CD1c-positive myeloid dendritic cell (primary cell): ENCODE results near the gene ZNRF1.
"Not testable (repeated sequence)": the region's sequence is repeated elsewhere in the genome, so short reads cannot be mapped to it uniquely, and the experiment has no call there.

ENCODE experiments used
- DNase-seq: peaks from one replicate; pipeline ENCODE4 v3.0.0-alpha.2; 2016; ENCODE audit errors: extremely low spot score

Gene ZNRF1

GRCh38 chr16:75079346-75079926 lies 80.6 kb downstream of the ZNRF1 start:
- no peak for DNase-seq

- DNase-seq, result no peak
Observed at GRCh38 chr16:75080205-75081029, 81.6 kb downstream of the ZNRF1 start.

- DNase-seq, result no peak
Observed at GRCh38 chr16:75081179-75081859, 82.5 kb downstream of the ZNRF1 start.

- DNase-seq, result no peak
Observed at GRCh38 chr16:75083813-75084212, 85.0 kb downstream of the ZNRF1 start.

- no peak for DNase-seq
Observed at GRCh38 chr16:75085556-75085955, 86.7 kb downstream of the ZNRF1 start.

- DNase-seq, result no peak
Observed at GRCh38 chr16:75086281-75086680, 87.5 kb downstream of the ZNRF1 start.

GRCh38 chr16:75086688-75087374 lies 88.0 kb downstream of the ZNRF1 start:
- no peak for DNase-seq

- no peak for DNase-seq
Observed at GRCh38 chr16:75087375-75087979, 88.7 kb downstream of the ZNRF1 start.

- DNase-seq, result no peak
Observed at GRCh38 chr16:75088216-75088615, 89.4 kb downstream of the ZNRF1 start.

- no peak for DNase-seq
Observed at GRCh38 chr16:75088934-75089333, 90.1 kb downstream of the ZNRF1 start.

GRCh38 chr16:75089486-75090202 lies 90.8 kb downstream of the ZNRF1 start:
- DNase-seq, result no peak

GRCh38 chr16:75090899-75091298 lies 92.1 kb downstream of the ZNRF1 start:
- not testable (repeated sequence) for DNase-seq

- DNase-seq, result not testable (repeated sequence)
Observed at GRCh38 chr16:75091619-75092018, 92.8 kb downstream of the ZNRF1 start.

GRCh38 chr16:75092777-75093176 lies 94.0 kb downstream of the ZNRF1 start:
- DNase-seq, result no peak

GRCh38 chr16:75093598-75094540 lies 95.0 kb downstream of the ZNRF1 start:
- no peak for DNase-seq

- DNase-seq, result no peak
Observed at GRCh38 chr16:75095204-75095621, 96.4 kb downstream of the ZNRF1 start.

- no peak for DNase-seq
Observed at GRCh38 chr16:75096656-75097055, 97.8 kb downstream of the ZNRF1 start.

- no peak for DNase-seq
Observed at GRCh38 chr16:75097191-75097761, 98.5 kb downstream of the ZNRF1 start.
